GM19328 (cell line): Measurements from ENCODE around the gene RASSF10.

Experiments used
- ATAC-seq: cut with Tn5 transposase; IDR thresholded peaks from one replicate; pipeline ENCODE4 v1.9.1; 2021; ENCODE audit warnings: mild to moderate bottlenecking, moderate library complexity; ENCODE audit not compliant: unreplicated experiment

Gene RASSF10

DNA sequence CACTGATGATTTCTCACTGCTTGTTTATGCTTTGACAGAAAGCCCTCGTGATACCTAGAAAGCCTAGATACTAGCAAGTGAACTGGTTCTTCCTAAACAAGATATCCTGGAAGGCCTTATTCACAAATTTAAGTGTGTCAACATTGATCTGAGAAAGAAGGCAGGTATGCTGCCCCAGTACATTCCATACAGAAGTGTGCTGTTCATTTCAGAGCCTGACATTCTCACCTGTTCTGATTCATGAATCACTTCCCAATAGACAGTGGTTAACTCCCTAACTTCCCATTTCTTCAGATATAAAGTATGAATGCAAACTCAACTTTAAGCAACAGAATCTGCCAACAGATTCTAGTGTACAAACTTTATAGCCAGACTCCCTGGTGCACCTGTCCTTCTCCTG lies 15.5 kb upstream of the RASSF10 start:
- no peak for ATAC-seq

DNA sequence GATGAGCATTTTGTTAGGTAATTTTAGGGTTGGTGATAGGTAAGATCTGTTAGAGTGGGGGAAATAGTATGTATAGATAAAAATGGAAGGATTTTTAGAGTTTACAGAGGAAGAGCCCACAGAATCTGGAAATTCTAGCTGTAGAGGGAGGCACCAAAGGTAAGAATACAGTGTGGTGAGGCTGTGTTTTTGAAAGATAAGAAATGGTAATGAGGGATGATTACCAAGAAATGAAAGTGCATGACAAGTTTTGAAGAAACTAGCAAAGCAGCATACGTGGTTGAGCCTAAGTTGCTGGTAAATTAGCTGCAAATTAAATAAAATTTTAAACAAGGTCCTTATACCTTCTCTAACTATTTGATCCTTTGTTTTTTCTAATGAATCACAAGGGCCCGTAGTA lies 14.6 kb upstream of the RASSF10 start:
- ATAC-seq: no peak

DNA sequence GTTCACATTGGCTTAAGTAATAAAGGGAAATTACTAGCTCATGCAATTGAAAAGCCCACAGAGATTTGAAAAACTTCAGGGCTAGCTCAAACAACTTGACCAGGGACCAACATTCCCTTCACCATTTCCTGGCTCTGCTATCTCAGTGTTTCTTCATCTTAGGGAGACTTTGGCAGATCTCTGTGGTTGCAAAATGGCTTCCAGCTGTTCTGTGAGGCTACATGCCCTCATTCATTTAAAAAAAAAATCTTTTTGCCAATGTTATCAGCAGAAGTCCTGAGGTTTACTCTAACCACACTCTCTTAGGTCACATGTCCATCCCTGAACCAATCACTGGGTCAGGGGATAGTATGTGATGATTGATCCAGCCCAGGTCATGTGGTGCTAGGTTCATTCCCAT lies 13.9 kb upstream of the RASSF10 start:
- no peak for ATAC-seq

DNA sequence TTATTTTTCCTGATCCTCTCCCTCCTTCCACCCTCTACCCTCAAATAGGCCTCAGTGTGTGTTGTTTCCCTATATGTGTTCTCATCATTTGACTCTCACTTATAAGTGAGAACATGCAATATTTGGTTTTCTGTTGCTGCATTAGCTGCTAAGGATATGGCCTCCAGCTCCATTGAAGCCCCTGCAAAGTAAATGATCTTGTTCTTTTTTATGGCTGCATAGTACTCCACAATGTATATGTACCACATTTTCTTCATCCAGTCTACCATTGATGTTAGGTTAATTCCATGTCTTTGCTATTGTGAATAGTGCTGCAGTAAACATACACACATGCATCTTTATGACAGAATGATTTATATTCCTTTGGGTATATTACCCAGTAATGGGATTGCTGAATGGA lies 13.3 kb upstream of the RASSF10 start:
- no peak for ATAC-seq

DNA sequence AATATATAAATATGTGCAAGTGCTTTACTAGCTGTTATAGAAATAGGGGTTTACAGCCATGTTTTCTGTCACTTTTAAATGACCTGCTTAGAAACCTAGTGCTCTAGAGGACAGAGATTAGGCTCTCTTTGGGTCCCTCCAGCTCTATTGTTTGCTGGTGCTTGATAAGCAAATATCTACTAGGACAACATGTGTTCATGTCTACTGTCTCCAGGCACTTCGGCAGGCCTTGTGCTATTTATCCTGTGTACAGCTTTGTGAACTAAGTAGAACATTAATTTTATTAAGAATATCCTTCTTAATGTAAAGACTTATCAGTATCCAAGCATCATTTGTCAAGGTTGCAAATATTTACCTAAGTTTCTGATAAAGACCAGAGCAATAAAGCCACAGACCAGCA lies 11.9 kb upstream of the RASSF10 start:
- ATAC-seq: no peak

DNA sequence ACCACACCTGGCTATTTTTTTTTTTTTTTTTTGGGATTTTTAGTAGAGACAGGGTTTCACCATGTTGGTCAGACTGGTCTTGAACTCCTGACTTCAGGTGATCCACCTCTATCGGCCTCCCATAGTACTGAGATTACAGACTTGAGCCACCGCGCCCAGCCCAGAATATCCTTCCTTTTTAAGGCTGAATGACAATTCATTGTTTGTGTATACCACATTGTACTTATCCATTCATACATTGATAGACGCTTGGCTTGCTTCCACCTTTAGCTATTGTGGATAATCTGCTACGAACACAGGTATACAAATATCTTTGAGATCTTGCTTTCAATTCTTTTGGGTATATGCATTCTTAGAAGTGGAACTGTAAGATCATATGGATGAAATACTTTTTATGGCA lies 10.8 kb upstream of the RASSF10 start:
- ATAC-seq: no peak

DNA sequence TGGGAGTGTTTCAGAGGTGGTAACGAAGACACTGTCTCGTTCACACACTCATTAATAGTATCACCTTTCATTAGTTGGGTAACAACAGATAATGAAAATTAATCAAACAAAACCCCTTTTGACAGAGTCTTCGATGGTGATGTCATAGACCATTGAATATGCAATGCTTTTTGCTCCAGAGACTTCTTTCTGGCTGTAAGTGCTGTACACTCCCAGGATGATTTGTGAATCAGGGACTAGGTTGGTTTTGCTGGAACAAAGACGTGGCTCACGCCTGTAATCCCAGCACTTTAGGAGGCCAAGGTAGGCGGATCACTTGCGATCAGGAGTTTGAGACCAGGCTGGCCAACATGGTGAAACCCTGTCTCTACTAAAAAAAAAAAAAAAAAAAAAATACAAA lies 9.5 kb upstream of the RASSF10 start:
- ATAC-seq: no peak

DNA sequence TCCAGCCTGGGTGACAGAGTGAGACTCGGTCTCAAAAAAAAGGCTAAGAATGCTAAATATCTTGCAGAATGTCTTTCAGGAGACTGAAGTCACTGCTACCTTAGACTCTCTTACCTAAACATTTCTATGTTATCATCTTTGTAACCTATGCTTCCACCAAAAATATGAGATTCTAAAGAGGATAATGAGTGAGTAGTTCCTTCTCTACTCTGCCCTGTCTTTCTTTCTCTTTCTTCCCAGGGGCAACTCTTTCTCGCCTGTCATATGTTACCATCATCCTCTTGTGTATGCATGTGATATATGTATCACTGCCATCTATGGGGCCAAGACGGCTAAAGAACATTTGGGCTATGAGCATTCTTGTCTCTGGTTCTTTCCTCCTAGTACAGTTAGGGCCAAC lies 9.0 kb upstream of the RASSF10 start:
- no peak for ATAC-seq

DNA sequence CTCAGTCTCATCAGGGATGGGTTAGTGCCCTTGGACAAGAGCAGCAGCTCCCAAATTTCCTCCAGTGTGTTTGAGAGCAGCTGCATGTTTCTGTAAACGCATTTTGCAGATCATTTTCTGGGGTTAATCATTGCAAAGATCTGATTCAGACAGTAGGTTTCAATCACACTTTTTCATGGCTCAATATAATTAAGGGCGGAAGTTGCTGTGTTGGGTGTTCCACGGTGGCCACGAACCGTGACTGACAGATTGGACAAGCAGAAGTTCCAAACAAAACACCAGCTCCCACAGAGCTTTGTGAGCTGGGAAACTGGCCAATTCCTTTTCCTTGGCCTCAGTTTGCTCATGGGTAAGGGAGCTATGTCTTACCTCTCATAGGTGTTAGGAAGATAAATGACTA lies 8.4 kb upstream of the RASSF10 start:
- no peak for ATAC-seq

DNA sequence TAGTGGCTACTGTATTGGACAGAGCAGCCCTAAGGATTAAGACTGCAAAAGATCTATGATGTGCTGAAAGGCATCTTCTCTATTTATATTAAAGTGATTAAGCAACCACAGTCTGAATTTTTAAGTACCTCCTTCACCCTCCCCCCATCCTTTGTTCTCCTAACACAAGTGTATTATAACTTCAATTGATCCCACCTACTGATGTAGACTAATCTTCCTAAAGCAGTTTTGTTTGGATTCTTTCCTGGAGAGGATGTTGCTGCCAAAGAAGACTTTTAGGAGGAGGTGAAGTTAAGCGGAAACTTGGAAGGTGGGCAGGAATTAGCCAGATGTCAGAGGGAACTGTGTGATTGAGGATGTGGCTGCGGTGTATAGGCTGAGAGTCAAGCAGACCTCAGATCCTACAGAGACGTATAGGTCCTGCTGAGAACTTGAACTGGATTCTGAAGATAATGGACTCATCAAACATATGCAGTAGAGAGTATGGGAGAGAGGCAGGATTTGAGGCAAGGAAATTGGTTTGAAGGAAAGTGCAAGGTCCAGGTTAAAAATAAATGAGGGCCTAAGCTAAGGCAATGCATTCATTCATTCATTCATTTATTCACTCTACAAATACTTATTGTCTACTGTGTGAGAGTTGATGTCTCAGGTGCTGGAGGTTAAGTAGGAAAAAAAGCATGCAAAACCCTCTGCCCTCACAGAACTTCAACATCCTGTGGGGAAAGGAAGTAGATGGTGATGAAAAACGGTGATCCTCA lies 5.2 kb upstream of the RASSF10 start:
- no peak for ATAC-seq

DNA sequence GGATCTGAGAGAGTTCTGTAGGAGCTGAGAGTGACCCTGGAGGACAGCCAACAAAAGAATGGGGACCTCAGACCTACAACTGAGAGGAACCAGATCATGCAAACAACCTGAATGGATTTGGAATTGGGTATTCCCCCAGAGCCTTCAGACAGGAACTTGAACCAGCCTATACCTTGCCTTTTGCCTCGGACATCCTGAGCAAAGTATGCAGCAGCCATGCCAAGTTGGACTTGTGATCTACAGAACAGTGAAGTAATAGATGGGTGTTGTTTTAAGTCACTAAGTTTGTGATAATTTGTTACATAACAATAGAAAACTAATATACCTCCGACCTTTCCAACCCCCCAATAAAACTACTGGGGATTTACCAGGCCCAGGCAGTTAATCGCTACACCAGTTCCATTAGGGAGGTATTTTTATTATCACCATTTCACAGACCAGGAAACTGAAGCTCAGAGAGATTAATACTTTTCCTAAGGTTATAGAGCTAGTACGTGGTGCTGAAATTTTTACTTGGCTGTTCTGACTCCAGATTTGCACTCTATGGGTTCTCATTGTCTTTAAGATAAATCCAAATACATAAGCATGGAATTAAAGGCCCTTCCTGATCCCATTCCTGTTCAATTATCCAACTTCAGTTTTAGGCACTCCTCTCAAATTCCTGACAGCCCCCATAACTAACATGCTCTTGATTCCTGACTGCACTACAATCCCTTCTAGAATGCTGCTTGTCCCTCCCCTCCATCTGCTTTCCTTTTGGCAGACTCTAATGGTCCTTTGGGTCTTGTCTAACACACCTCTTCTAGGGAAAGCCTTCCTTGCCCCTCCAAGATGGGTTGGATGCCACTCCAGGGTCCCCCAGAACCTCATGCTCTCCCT lies 1.7 kb upstream of the RASSF10 start:
- ATAC-seq: no peak

DNA sequence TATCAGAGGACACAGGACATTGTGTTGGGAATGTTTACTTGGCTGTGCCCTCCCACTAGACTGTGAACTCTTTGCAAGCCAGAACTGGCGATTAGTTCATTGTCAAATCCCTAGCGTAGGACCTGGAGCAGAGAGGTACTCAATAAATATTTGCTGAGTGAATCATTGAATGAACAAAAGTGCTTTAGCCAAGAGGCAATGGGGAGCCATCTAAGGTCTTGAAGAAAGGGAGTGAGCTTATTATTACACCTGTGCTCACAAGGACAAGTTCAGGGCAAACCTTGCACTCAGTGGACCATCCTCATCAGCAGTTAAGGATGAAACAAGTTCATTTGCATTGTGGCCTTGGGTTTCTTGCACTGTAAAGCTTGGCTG lies 1.1 kb upstream of the RASSF10 start:
- ATAC-seq: no peak

DNA sequence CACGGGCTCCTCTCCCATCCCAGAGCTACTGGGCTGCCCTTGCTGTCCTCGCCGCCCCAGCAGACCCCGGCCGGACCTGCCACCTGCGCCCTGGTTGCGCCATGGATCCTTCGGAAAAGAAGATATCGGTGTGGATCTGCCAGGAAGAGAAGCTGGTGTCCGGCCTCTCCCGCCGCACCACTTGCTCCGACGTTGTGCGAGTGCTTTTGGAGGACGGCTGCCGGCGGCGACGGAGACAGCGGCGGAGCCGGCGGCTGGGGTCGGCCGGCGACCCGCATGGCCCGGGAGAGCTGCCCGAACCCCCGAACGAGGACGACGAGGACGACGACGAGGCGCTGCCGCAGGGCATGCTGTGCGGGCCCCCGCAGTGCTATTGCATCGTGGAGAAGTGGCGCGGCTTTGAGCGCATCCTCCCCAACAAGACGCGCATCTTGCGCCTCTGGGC lies 382 bp downstream of the RASSF10 start:
- ATAC-seq: no peak

DNA sequence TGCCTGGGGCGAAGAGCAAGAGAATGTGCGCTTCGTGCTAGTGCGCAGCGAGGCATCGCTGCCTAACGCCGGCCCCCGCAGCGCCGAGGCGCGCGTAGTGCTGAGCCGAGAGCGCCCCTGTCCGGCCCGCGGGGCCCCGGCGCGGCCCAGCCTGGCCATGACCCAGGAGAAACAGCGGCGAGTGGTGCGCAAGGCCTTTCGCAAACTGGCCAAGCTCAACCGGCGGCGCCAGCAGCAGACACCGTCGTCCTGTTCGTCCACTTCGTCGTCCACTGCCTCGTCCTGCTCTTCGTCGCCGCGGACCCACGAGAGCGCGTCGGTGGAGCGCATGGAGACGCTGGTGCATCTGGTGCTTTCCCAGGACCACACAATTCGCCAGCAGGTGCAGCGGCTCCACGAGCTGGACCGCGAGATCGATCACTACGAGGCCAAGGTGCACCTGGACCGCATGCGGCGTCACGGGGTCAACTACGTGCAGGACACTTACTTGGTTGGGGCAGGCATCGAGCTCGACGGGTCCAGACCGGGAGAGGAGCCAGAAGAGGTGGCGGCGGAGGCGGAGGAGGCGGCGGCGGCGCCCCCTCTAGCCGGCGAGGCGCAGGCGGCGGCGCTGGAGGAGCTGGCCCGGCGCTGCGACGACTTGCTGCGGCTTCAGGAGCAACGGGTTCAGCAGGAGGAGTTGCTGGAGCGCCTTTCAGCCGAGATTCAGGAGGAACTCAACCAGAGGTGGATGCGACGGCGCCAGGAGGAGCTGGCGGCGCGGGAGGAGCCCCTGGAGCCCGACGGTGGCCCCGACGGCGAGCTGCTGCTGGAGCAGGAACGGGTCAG lies 1.0 kb downstream of the RASSF10 start:
- no peak for ATAC-seq

DNA sequence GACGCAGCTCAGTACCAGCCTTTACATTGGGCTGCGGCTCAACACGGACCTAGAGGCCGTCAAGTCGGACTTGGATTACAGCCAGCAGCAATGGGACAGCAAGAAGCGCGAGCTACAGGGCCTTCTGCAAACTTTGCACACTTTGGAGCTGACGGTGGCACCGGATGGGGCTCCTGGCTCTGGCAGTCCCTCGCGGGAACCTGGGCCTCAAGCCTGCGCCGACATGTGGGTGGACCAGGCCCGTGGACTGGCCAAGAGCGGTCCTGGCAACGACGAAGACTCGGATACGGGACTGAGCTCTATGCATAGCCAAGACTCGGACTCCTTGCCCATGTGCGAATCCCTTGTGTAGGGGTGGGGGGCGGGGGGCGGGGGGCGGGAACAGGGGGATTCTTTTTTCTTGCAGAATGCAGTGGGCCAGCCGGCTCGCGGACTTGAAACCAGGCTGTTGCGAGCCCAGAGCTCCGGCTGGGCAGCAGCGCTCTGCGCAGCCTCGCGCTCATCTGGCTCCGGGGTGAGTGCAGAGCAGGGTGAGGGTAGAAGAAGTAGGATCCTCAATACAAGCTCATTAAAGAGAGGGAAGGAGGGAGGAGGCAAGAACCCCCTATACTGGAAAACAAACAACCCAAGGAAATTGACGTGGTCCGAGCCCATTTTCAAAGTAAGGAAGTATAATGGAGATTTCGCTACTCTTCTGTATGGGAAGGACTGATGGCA lies 1.8 kb downstream of the RASSF10 start:
- no peak for ATAC-seq

DNA sequence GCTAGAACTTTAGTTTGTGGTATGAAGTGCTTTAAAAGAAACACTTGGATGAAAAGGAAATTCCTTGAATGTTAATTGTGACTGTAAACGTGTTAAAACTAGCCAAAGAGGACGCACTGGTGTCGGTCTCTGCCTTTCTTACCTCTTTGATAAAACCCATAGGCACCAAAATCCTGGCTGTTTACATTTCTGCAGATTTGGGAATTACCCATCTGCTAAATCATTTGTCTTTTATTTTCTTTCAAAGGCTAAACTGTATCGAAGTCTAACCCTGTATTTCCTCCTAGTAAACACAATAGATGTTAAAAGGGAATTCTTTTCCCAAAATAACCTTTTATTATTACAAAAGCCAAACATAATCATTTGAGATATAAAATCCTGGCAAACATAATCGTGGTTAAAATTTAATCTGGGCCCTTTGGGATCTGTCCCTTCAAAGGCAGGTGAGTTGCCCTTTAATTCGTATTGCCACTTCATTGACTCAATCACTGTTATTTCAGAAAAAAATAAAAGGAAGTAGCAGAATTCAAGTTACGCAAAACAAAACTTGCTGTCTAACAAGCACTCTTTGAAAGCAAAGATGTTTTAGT lies 2.4 kb downstream of the RASSF10 start:
- no peak for ATAC-seq

DNA sequence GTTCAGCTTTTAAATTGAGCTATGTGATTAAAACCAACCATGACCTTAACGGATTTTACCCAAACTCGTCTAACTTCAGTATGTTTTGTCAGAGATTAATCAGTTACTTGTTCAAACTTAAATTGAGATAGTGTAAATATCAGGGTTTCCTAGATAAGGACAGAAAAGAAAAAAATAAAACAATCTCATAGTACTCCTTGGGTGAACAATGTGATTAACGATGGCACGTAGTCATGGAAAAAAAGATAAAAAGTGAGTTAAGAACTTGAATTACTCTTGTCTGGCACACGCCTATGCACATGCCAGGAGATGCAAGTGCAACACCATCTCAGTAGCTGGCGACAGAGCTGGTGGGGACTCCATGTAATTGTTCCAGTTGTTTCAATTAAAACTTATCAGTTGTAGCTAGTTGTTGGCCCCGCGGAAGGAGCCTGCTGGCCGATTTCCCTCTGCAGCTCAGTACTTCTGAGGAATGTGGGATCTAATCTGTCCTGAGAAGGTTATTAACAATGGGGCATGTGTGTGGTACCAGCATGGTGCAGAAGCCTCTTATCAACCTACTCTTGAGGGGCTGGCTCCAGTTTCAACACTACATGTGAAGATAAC lies 3.0 kb downstream of the RASSF10 start:
- ATAC-seq: no peak

DNA sequence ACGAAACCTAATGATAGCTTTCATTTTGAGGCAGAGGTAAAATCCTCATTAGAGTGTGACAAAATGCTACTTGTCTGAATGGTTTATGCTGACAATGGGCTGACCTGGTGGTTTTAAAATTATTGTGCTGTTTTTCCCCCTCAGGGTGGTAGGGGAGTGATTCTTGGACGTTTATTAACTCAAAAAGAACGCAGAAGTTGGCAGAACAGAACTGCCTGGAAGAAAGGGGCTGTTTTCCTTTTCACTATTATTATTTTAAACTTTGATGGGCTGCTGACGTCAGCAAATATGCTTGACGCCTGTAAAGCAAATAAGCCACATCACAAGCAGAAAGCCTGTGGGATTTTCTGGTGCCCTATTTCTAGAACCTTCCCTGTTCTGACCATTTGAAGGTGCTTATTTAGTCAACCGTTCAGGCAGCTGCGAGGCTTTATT lies 4.0 kb downstream of the RASSF10 start:
- no peak for ATAC-seq

DNA sequence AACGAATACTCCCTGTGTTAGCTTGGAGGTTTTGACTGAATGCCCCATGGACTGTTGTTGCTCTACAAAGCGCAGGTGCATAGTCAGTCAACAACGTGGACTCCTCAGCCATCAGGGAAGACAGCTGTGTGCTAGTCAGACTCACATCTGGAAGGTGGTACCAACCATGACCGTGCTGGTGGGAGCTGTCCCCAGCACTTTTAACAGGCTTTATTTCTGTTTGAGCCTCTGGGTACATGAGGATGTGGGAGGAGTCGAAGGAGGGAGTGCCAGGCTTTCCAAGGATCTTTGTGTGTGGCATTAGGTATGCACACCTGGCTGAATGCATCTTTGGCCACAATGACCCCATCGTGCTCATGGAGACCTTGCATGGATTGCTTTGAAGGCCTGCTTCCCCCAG lies 6.6 kb downstream of the RASSF10 start:
- no peak for ATAC-seq

DNA sequence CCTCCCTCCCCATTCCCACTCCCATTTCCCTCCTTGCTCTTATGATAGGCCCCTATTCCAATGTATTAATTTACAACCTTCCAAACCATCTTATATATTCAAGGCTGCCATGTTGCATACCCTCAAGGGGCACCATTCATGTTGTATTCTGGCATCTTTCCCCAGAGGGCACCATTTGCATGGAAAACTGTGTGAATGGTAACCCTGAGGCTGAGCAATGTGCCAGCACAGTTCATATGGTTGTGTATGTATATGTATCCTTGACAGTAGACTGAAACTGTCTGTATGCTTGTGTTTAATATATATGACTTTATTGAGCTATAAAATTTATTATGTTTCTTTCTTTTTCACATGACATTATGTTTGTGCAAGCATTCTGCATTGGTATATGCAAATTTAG lies 7.3 kb downstream of the RASSF10 start:
- no peak for ATAC-seq
